ENCODE data around the gene RECK. TPM values are rescaled to one million over a fixed set of nuclear protein-coding genes. Genes with fewer than 3 reads are reported as not detected.
A peak's percentile ranks its signal among the peaks of the same experiment; 100 is the strongest.

The RECK gene
- total RNA-seq, 1 donor = 3.8 TPM

- no peak for DNase-seq (ENCODE audit: low read depth in 2 of 3, low spot score in 2 of 3)
These were observed 99.1 kb downstream of the RECK start for GRCh38 chr9:36135741-36136271.

GRCh38 chr9:36136272-36136893 lies 99.7 kb downstream of the RECK start, which contains the start of gene GLIPR2:
GLIPR2 (plus strand) TSS chr9:36136733; CDS start chr9:36136779, 46 bp downstream.
- peak; percentile 59 to 72 (median 61) for DNase-seq (ENCODE audit: low read depth in 2 of 3, low spot score in 2 of 3)

GRCh38 chr9:36136894-36137391 lies 100.2 kb downstream of the RECK start:
- DNase-seq (ENCODE audit: low read depth in 2 of 3, low spot score in 2 of 3) = peak in 1 of 3 donors; percentile 20

GRCh38 chr9:36137392-36138004 lies 100.8 kb downstream of the RECK start:
- DNase-seq (ENCODE audit: low read depth in 2 of 3, low spot score in 2 of 3) = no peak

GRCh38 chr9:36138496-36138895 lies 101.8 kb downstream of the RECK start:
- no peak for DNase-seq (ENCODE audit: low read depth in 2 of 3, low spot score in 2 of 3)

GRCh38 chr9:36138901-36139300 lies 102.2 kb downstream of the RECK start:
- no peak for DNase-seq (ENCODE audit: low read depth in 2 of 3, low spot score in 2 of 3)

GRCh38 chr9:36140086-36141084 lies 103.7 kb downstream of the RECK start:
- DNase-seq (ENCODE audit: low read depth in 2 of 3, low spot score in 2 of 3) = peak in 1 of 3 donors; percentile 17

- DNase-seq (ENCODE audit: low read depth in 2 of 3, low spot score in 2 of 3) = no peak
These were observed 104.6 kb downstream of the RECK start for GRCh38 chr9:36141288-36141687.

GRCh38 chr9:36141761-36142160 lies 105.0 kb downstream of the RECK start:
- no peak for DNase-seq (ENCODE audit: low read depth in 2 of 3, low spot score in 2 of 3)

GRCh38 chr9:36142510-36143244 lies 106.0 kb downstream of the RECK start:
- DNase-seq (ENCODE audit: low read depth in 2 of 3, low spot score in 2 of 3) = peak in 2 of 3 donors; percentile 55 to 63

- DNase-seq (ENCODE audit: low read depth in 2 of 3, low spot score in 2 of 3) = no peak
These were observed 106.5 kb downstream of the RECK start for GRCh38 chr9:36143245-36143641.

GRCh38 chr9:36144309-36145232 lies 107.9 kb downstream of the RECK start:
- peak in 1 of 3 donors; percentile 46 for DNase-seq (ENCODE audit: low read depth in 2 of 3, low spot score in 2 of 3)

GRCh38 chr9:36145970-36146369 lies 109.3 kb downstream of the RECK start:
- no peak for DNase-seq (ENCODE audit: low read depth in 2 of 3, low spot score in 2 of 3)

GRCh38 chr9:36146651-36147050 lies 109.9 kb downstream of the RECK start:
- no peak for DNase-seq (ENCODE audit: low read depth in 2 of 3, low spot score in 2 of 3)

- DNase-seq (ENCODE audit: low read depth in 2 of 3, low spot score in 2 of 3) = no peak
These were observed 110.9 kb downstream of the RECK start for GRCh38 chr9:36147441-36148175.

GRCh38 chr9:36148311-36149051 lies 111.8 kb downstream of the RECK start:
- DNase-seq (ENCODE audit: low read depth in 2 of 3, low spot score in 2 of 3) = peak in 2 of 3 donors; percentile 53 to 61

- no peak for DNase-seq (ENCODE audit: low read depth in 2 of 3, low spot score in 2 of 3)
These were observed 112.5 kb downstream of the RECK start for GRCh38 chr9:36149197-36149596.
